CD4-positive, alpha-beta T cell treated with Interleukin-17A for 4 hours (primary cell): Measurements from ENCODE around the gene SEPTIN12.

Experiments used
- DNase-seq: peaks from one replicate; pipeline ENCODE4 v3.0.0-alpha.2; 2020; ENCODE audit warnings: mixed read lengths

SEPTIN12 gene

GRCh38 chr16:4783951-4784336, 4.2 kb downstream of the SEPTIN12 start:
- DNase-seq, result no peak

GRCh38 chr16:4783251-4783950, 4.7 kb downstream of the SEPTIN12 start:
- no peak for DNase-seq

- DNase-seq, result no peak
Measured at GRCh38 chr16:4780235-4780634, 7.9 kb downstream of the SEPTIN12 start.

- no peak for DNase-seq
Measured at GRCh38 chr16:4778050-4778392, 10.1 kb downstream of the SEPTIN12 start.

- DNase-seq, result no peak
Measured at GRCh38 chr16:4777339-4778049, 10.7 kb downstream of the SEPTIN12 start.

- DNase-seq, result no peak
Measured at GRCh38 chr16:4776141-4776705, 11.9 kb downstream of the SEPTIN12 start.

GRCh38 chr16:4775005-4775404, 13.1 kb downstream of the SEPTIN12 start:
- no peak for DNase-seq

GRCh38 chr16:4772351-4772750, 15.8 kb downstream of the SEPTIN12 start:
- no peak for DNase-seq

- DNase-seq, result no peak
Measured at GRCh38 chr16:4771646-4772045, 16.5 kb downstream of the SEPTIN12 start.

GRCh38 chr16:4769306-4769638, 18.9 kb downstream of the SEPTIN12 start:
- DNase-seq, result no peak

- peak; percentile 97 for DNase-seq
Measured at GRCh38 chr16:4768549-4769305, 19.4 kb downstream of the SEPTIN12 start.

GRCh38 chr16:4767872-4768548, 20.1 kb downstream of the SEPTIN12 start:
- DNase-seq, result peak; percentile 18

GRCh38 chr16:4766875-4767628, 21.1 kb downstream of the SEPTIN12 start, which contains the start of gene ZNF500:
Gene ZNF500 (minus strand): TSS chr16:4767162. CDS start chr16:4765978, 1,184 bp downstream.
- peak; percentile 99 for DNase-seq

- DNase-seq, result no peak
Measured at GRCh38 chr16:4765511-4766474, 22.4 kb downstream of the SEPTIN12 start.

- no peak for DNase-seq
Measured at GRCh38 chr16:4763791-4764190, 24.4 kb downstream of the SEPTIN12 start.

GRCh38 chr16:4762205-4762604, 25.9 kb downstream of the SEPTIN12 start:
- no peak for DNase-seq

- no peak for DNase-seq
Measured at GRCh38 chr16:4760221-4760910, 27.8 kb downstream of the SEPTIN12 start.

- DNase-seq, result no peak
Measured at GRCh38 chr16:4755687-4756086, 32.5 kb downstream of the SEPTIN12 start.

- no peak for DNase-seq
Measured at GRCh38 chr16:4754865-4755264, 33.3 kb downstream of the SEPTIN12 start.

- no peak for DNase-seq
Measured at GRCh38 chr16:4753227-4753626, 34.9 kb downstream of the SEPTIN12 start.
